Pancreas (tissue), 10 donors: Measurements from ENCODE around the gene CNKSR2. TPM values are rescaled to one million over a fixed set of nuclear protein-coding genes. Genes with fewer than 3 reads are reported as not detected.

Source experiments
- ATAC-seq, 4 donors: fragments of 200-7000 bp; cut with Tn5 transposase; one replicate each; pipeline versions ENCODE4 v1.8.0 to v1.9.1; 2020; ENCODE audit warnings: mild to moderate bottlenecking in 4 of 4, moderate library complexity in 4 of 4
- DNase-seq, 6 donors: peaks; one replicate each; pipeline ENCODE4 v3.0.0-alpha.2; 2020
- FAIRE-seq: peaks from 2 replicates; lab custom pipeline; 2012; peaks lifted over from hg19 to GRCh38; lab: Jason Lieb, UNC
- H3K27ac ChIP-seq, 4 donors: fragments of 200-600 bp; sonication (generic); 1 replicate in 3 of 4; 2 replicates in 1 of 4; pipeline versions ENCODE4 v1.5.0 to v1.8.0; 2020
- H3K27me3 ChIP-seq, 4 donors: fragments of 200-600 bp; one replicate each; pipeline ENCODE4 v1.8.0; 2021
- H3K36me3 ChIP-seq, 3 donors: fragments of 200-600 bp; sonication (generic) in 1 of 3; one replicate each; pipeline versions ENCODE4 v1.5.0 to v1.8.0; 2020 to 2021
- H3K4me1 ChIP-seq, 3 donors: fragments of 200-600 bp; one replicate each; pipeline ENCODE4 v1.8.0; 2021
- H3K4me3 ChIP-seq, 4 donors: fragments of 200-600 bp; sonication (generic) in 2 of 4; one replicate each; pipeline versions ENCODE4 v1.5.0 to v1.8.0; 2020 to 2021
- H3K9me3 ChIP-seq, 4 donors: fragments of 200-600 bp; one replicate each; pipeline ENCODE4 v1.8.0; 2021
- CTCF ChIP-seq, 4 donors: fragments of 200-600 bp; sonication (generic) in 3 of 4; IDR thresholded peaks; one replicate each; pipeline versions ENCODE4 v1.5.0 to v1.8.0; 2021; ENCODE audit warnings: antibody characterized with exemption in 4 of 4
- WGBS, 2 donors: extraction: QIAGEN DNeasy Blood & Tissue Kit; methylation state at CpG; one replicate each; pipeline ENCODE4 v1.1.7; 2013; 5-methylcytosine and 5-hydroxymethylcytosine counted together
- intact Hi-C, 3 donors: fragments of 100-400 bp; cut with DNase I; formaldehyde crosslinking; loops; one replicate each; pipeline versions ENCODE4 v1.11.1 to v1.14.2; 2022
- polyA plus RNA-seq, 2 donors: library from polyadenylated mRNA; stranded (reverse); fragments of 200-250 nt; gene quantifications; one replicate each; pipeline ENCODE4 v1.2.3, GENCODE V29; 2013
- total RNA-seq, 6 donors: library from RNA; stranded (reverse); fragmentation: NEBNext Ultra II Directional in 4 of 6; extraction: Animal tissue kit (Norgen Biotek cat#: 25700) in 4 of 6; gene quantifications; one replicate each; pipeline versions ENCODE4 v1.2.1 to v1.2.4, GENCODE V29; 2021 to 2023
- donor health status: healthy with polysubstance abuse.
- donor health status: DM: no; HTN: no; CAD: no; lungs with moderate emphysema.
- donor health status: DM: no; HTN: no; CAD: no.
- donor health status: control.
- donor health status: control.
- donor health status: Bipolar disorder and iron deficiency.
- donor health status: DM: yes; HTN: yes; CAD: no.
- donor health status: DM: no; HTN: no; CAD: no.
- donor health status: DM: no; HTN: no; CAD: no.
- donor health status: DM: yes; HTN: yes; CAD: no.

CNKSR2 gene
- total and polyA plus RNA-seq, 8 donors, result 1.1 to 4.0 (median 2.5) TPM

- no peak overlapping the region for H3K4me3 ChIP-seq
- ATAC-seq (no peak), FAIRE-seq (peak; percentile 80), DNase-seq (no peak)
- H3K27ac ChIP-seq, result no peak overlapping the region
- intact Hi-C loops, result no loop called here
- 76 to 90% methylated on average over 1 of the region's 1 CpG for WGBS, 2 donors
- TF ChIP-seq CTCF (IDR thresholded peaks at IDR 0.05), result no peak
- H3K4me1 ChIP-seq, result no peaks in the 10 kb centered on the region
- no peaks in the 10 kb centered on the region for H3K27me3 ChIP-seq
- no peaks in the 10 kb centered on the region for H3K36me3 ChIP-seq
- no peaks in the 10 kb centered on the region for H3K9me3 ChIP-seq
These were observed 26.3 kb downstream of the CNKSR2 start for GRCh38 chrX:21400408-21401121.

DNA sequence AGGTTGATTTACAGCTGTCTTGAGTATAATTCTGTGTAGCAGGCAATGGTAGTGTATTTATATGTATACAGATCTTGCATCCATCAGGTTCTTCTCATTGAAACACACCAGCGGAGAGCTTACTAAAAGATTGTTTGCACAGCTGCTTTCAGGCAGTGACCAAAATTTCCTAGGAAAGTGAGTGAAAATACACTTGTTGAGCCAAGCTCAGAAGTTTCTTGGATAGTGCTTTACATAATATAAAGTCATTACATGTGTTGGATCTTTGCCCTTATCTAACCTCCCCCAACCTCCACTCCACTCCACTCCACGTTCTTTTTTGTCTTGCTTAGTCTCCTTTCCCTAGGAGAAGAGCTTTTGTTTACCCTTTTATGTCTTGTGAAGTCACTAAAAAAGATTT, 34.1 kb downstream of the CNKSR2 start:
- H3K4me3 ChIP-seq, result no peak overlapping the region
- ATAC-seq (peak; percentile 75 to 88 (median 83)), FAIRE-seq (peak; percentile 68), DNase-seq (peak in 2 of 6 donors; percentile 2 to 23)
- no peak for TF ChIP-seq CTCF (IDR thresholded peaks at IDR 0.05)
- WGBS, 2 donors, result 4 to 12% methylated on average over 2 of the region's 2 CpGs
- no peak overlapping the region for H3K27ac ChIP-seq
- H3K36me3 ChIP-seq, result no peaks in the 10 kb centered on the region
- intact Hi-C loops, result no loop called here
- peaks cover 0 to 4% (median 0%) of the 10 kb centered on the region in 4 donors for H3K27me3 ChIP-seq
- H3K9me3 ChIP-seq, result no peaks in the 10 kb centered on the region
- peaks cover 0 to 3% (median 0%) of the 10 kb centered on the region in 3 donors for H3K4me1 ChIP-seq

DNA sequence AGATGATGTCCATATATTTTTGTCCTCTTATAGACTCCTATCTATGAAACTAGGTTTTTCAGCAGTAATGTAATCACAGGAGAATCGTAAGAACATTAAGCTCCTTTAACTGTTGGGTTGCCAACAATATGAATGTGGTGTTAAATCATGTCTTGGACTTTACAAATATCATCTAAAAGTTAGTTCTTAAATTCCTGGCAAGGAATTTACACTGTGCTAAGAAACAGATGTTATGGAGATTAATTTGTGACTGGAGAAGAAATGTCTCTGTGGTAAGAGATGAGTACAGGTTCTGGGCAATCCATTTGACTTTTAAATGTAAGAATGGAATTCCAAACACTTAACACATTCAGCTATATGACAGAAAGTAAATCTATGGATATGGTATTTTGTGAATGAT, 34.6 kb downstream of the CNKSR2 start:
- H3K36me3 ChIP-seq, result no peaks in the 10 kb centered on the region
- peaks cover 0 to 4% (median 0%) of the 10 kb centered on the region in 4 donors for H3K27me3 ChIP-seq
- H3K27ac ChIP-seq, result no peak overlapping the region
- H3K4me1 ChIP-seq, result peaks cover 0 to 3% (median 0%) of the 10 kb centered on the region in 3 donors
- H3K9me3 ChIP-seq, result no peaks in the 10 kb centered on the region
- ATAC-seq (no peak), FAIRE-seq (peak; percentile 97), DNase-seq (no peak)
- TF ChIP-seq CTCF (IDR thresholded peaks at IDR 0.05), result no peak
- no peak overlapping the region for H3K4me3 ChIP-seq
- intact Hi-C loops, result no loop called here
- whole genome bisulfite sequencing, 2 donors, result 16 to 25% methylated on average over 1 of the region's 1 CpG

GRCh38 chrX:21412029-21412428, 37.8 kb downstream of the CNKSR2 start:
- no peaks in the 10 kb centered on the region for H3K9me3 ChIP-seq
- intact Hi-C loops, result no loop called here
- H3K36me3 ChIP-seq, result no peaks in the 10 kb centered on the region
- no peak for TF ChIP-seq CTCF (IDR thresholded peaks at IDR 0.05)
- 18 to 20% methylated on average over 3 of the region's 3 CpGs for WGBS, 2 donors
- no peak overlapping the region for H3K4me3 ChIP-seq
- no peak for FAIRE-seq
- DNase-seq, result peak in 1 of 6 donors; percentile 20
- H3K27me3 ChIP-seq, result peaks cover 0 to 4% (median 0%) of the 10 kb centered on the region in 4 donors
- H3K27ac ChIP-seq, result no peak overlapping the region
- ATAC-seq, result peak; percentile 47 to 74 (median 64)
- peaks cover 0 to 3% (median 0%) of the 10 kb centered on the region in 3 donors for H3K4me1 ChIP-seq

DNA sequence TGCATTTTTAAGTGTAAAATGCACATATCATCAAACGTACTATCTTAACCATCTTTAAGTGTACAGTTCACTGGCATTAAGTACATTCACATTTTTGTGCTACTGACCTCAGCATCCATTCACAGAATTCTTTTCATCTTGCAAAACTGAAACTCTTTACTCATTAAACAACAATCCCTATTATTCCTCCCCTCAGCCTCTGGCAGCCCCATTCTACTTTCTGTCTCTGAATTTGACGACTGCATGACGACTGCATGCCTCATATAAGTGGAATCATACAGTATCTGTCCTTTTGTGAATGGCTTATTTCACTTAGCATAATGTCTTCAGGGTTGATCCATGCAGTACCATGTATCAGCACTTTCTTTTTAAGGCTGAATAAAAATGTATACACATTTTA, 38.7 kb downstream of the CNKSR2 start:
- Histone ChIP-seq H3K27ac (no peak overlapping the region), H3K36me3 (no peaks in the 10 kb centered on the region), H3K4me1 (peaks cover 0 to 3% (median 0%) of the 10 kb centered on the region in 3 donors), H3K4me3 (no peak overlapping the region), H3K27me3 (peaks cover 0 to 4% (median 0%) of the 10 kb centered on the region in 4 donors), H3K9me3 (no peaks in the 10 kb centered on the region)
- DNase-seq (no peak), ATAC-seq (no peak), FAIRE-seq (no peak)
- TF ChIP-seq CTCF (IDR thresholded peaks at IDR 0.05), result no peak
- WGBS, 2 donors, result 49 to 85% methylated on average over 3 of the region's 3 CpGs
- intact Hi-C loops, result no loop called here
